Measurements from ENCODE around the gene TIGAR.

The TIGAR gene

DNA sequence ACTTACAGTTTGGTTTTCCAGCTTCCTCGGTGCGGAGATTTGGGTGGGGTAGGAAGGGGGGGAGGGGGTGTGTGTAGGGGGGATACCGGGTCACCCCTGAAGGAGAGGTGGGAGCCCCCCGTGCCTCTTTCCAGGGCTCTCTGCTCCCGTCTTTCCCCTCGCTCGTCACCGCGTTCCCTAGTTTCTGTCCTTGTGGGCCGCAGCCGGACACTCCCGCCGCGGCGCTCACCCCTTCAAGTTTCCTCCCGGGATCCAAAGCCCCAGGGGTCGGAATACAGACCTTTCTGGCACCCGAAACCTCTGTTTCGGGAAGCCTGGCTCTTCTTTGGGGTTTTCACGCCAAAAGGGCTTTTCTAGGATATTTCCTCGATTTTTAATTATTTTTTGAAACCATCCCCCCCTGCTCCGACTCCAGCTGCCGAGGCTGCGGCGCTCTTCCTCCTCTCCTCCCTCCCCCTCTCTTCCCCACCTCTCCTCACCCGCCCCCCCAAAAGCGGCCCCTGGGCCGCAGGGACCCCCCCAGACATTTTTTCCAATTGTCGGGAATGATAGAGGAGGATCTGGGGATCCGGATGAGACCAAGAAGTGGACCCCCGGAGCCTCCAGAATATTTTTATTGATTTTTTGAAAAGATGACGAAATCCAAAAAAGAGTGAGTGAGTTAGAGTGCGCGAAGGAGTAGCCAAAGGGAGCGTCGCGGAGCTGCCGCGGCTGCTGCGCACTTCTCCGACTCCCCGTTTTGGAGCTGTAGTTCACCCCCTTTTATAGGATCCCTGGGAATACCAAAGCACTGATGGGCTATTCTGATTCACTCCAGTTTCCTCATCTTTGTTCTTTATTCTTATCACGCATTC, 45.8 kb upstream of the TIGAR start:
- Histone ChIP-seq H3K27ac (ENCODE audit: low read depth, low read length, poor library complexity, severe bottlenecking) (no peak overlapping the region), H3K4me3 (ENCODE audit: low read depth, low read length, poor library complexity, severe bottlenecking) (no peak overlapping the region)

DNA sequence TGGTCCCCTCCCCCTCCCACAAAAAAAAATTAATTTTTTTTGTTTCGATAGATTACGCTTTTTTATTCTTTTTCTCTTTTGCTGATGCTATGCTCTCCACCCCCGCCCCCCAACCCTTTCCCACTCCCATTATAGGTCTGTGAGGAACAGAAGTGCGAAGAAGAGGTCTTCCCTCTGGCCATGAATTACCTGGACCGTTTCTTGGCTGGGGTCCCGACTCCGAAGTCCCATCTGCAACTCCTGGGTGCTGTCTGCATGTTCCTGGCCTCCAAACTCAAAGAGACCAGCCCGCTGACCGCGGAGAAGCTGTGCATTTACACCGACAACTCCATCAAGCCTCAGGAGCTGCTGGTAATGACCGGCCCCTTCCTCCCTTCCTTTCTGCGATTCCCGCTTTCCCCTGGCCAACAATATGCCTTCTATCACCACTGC, 45.1 kb upstream of the TIGAR start:
- TF ChIP-seq, protein P1, sequence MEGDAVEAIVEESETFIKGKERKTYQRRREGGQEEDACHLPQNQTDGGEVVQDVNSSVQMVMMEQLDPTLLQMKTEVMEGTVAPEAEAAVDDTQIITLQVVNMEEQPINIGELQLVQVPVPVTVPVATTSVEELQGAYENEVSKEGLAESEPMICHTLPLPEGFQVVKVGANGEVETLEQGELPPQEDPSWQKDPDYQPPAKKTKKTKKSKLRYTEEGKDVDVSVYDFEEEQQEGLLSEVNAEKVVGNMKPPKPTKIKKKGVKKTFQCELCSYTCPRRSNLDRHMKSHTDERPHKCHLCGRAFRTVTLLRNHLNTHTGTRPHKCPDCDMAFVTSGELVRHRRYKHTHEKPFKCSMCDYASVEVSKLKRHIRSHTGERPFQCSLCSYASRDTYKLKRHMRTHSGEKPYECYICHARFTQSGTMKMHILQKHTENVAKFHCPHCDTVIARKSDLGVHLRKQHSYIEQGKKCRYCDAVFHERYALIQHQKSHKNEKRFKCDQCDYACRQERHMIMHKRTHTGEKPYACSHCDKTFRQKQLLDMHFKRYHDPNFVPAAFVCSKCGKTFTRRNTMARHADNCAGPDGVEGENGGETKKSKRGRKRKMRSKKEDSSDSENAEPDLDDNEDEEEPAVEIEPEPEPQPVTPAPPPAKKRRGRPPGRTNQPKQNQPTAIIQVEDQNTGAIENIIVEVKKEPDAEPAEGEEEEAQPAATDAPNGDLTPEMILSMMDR (IDR thresholded peaks at IDR 0.05; ENCODE audit: low read length) = no peak
- no peak for TF ChIP-seq EZH2 (IDR thresholded peaks at IDR 0.05; ENCODE audit: borderline replicate concordance, low read length)
- Histone ChIP-seq H3K4me3 (ENCODE audit: low read depth, low read length, poor library complexity, severe bottlenecking) (no peak overlapping the region), H3K9ac (ENCODE audit: low read length) (no peak overlapping the region), H2AFZ (ENCODE audit: low read length) (no peak overlapping the region), H4K20me1 (ENCODE audit: insufficient read depth, low read length) (no peaks in the 10 kb centered on the region), H3F3A (ENCODE audit: insufficient read depth, low read length) (no peaks in the 10 kb centered on the region), H3K4me1 (ENCODE audit: insufficient read depth, low read length, severe bottlenecking) (peaks cover 9% of the 10 kb centered on the region), H3K9me3 (ENCODE audit: low read length) (no peaks in the 10 kb centered on the region), H3K4me2 (ENCODE audit: low read length) (no peak overlapping the region), H3K79me2 (ENCODE audit: insufficient read depth, low read length) (no peaks in the 10 kb centered on the region), H3K27me3 (ENCODE audit: insufficient read depth, low read length) (peaks cover 8% of the 10 kb centered on the region; the same call in 1 of the 2 replicates), H3K27ac (ENCODE audit: low read depth, low read length, poor library complexity, severe bottlenecking) (no peak overlapping the region), H3K9me2 (ENCODE audit: low read depth, low read length) (no peaks in the 10 kb centered on the region), H3K36me3 (ENCODE audit: insufficient read depth, low read length) (no peaks in the 10 kb centered on the region)

More for the DNA sequence above, 45.8 kb upstream of the TIGAR start:
- H3K9me2 ChIP-seq (ENCODE audit: low read depth, low read length) = no peaks in the 10 kb centered on the region
- H3K4me2 ChIP-seq (ENCODE audit: low read length) = no peak overlapping the region
- peaks cover 8% of the 10 kb centered on the region; the same call in 1 of the 2 replicates for H3K27me3 ChIP-seq (ENCODE audit: insufficient read depth, low read length)
- H3K9me3 ChIP-seq (ENCODE audit: low read length) = no peaks in the 10 kb centered on the region
- H3K9ac ChIP-seq (ENCODE audit: low read length) = no peak overlapping the region
- H3K36me3 ChIP-seq (ENCODE audit: insufficient read depth, low read length) = no peaks in the 10 kb centered on the region
- no peaks in the 10 kb centered on the region for H4K20me1 ChIP-seq (ENCODE audit: insufficient read depth, low read length)
- no peaks in the 10 kb centered on the region for H3K79me2 ChIP-seq (ENCODE audit: insufficient read depth, low read length)
- H3K4me1 ChIP-seq (ENCODE audit: insufficient read depth, low read length, severe bottlenecking) = peaks cover 11% of the 10 kb centered on the region
- H3F3A ChIP-seq (ENCODE audit: insufficient read depth, low read length) = no peaks in the 10 kb centered on the region
- TF ChIP-seq, protein P1 (IDR thresholded peaks at IDR 0.05; ENCODE audit: low read length) = no peak
- TF ChIP-seq EZH2 (IDR thresholded peaks at IDR 0.05; ENCODE audit: borderline replicate concordance, low read length) = no peak
- no peak overlapping the region for H2AFZ ChIP-seq (ENCODE audit: low read length)

DNA sequence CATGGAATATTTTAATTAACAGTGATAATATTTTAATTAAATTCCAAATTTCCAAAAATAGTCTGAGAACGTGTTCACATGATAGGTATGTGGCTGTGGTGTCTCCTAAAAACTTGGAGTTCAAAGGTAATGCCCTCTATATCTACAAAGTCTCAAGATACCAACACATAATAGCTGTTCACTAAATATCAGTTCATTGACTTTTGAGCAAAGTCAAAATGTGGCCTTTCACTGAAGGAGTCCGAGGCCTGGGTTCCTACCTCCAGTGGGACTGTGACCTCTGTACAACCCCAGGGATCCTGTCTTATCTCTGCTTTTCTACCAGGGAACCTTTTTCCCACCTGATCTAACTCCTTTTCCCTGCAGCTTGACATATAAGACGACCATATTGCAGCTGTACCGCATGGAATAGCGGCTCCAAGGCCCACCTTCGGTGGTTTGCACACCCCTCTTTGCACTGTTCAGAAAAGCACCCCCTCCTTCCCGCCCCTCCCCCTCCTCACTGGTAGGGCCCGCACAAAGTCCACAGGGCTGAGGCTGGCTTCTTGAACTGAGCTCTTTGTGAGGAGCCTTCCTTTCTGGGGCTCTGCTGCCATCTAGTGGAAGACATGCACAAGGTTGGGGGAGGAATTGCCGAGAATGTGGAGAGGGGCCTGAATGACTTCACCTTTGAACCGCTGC, 44.3 kb upstream of the TIGAR start:
- no peak for TF ChIP-seq EZH2 (IDR thresholded peaks at IDR 0.05; ENCODE audit: borderline replicate concordance, low read length)
- TF ChIP-seq, protein P1 (IDR thresholded peaks at IDR 0.05; ENCODE audit: low read length) = peak; percentile 87
- Histone ChIP-seq H4K20me1 (ENCODE audit: insufficient read depth, low read length) (no peaks in the 10 kb centered on the region), H3K4me3 (ENCODE audit: low read depth, low read length, poor library complexity, severe bottlenecking) (no peak overlapping the region), H3K4me1 (ENCODE audit: insufficient read depth, low read length, severe bottlenecking) (peaks cover under 1% of the 10 kb centered on the region), H3K9ac (ENCODE audit: low read length) (no peak overlapping the region), H3K36me3 (ENCODE audit: insufficient read depth, low read length) (no peaks in the 10 kb centered on the region), H3K4me2 (ENCODE audit: low read length) (no peak overlapping the region), H2AFZ (ENCODE audit: low read length) (no peak overlapping the region), H3K9me2 (ENCODE audit: low read depth, low read length) (no peaks in the 10 kb centered on the region), H3K9me3 (ENCODE audit: low read length) (no peaks in the 10 kb centered on the region), H3F3A (ENCODE audit: insufficient read depth, low read length) (no peaks in the 10 kb centered on the region), H3K27me3 (ENCODE audit: insufficient read depth, low read length) (peaks cover 8% of the 10 kb centered on the region; the same call in 1 of the 2 replicates), H3K79me2 (ENCODE audit: insufficient read depth, low read length) (no peaks in the 10 kb centered on the region), H3K27ac (ENCODE audit: low read depth, low read length, poor library complexity, severe bottlenecking) (no peak overlapping the region)

Measured in OCI-LY1 (cell line).